Measurements from ENCODE around the gene UST.
A peak's percentile ranks its signal among the peaks of the same experiment; 100 is the strongest.
"Not testable (repeated sequence)": the region's sequence is repeated elsewhere in the genome, so short reads cannot be mapped to it uniquely, and the experiment has no call there.

UST gene

GRCh38 chr6:149031859-149032598, 285.2 kb downstream of the UST start:
- no peak for DNase-seq
- no peaks in the 10 kb centered on the region for H3K36me3 Mint-ChIP-seq (ENCODE audit: low read depth)
- peak overlapping the region; percentile 87 for H3K27ac Mint-ChIP-seq
- peaks cover 59% of the 10 kb centered on the region for H3K4me1 Mint-ChIP-seq
- H3K9me3 Mint-ChIP-seq, result no peaks in the 10 kb centered on the region
- H3K27me3 Mint-ChIP-seq (ENCODE audit: low read depth, poor library complexity), result peaks cover 3% of the 10 kb centered on the region
- no peak for TF ChIP-seq CTCF (IDR thresholded peaks at IDR 0.05)
- no peak overlapping the region for H3K4me3 Mint-ChIP-seq

- TF ChIP-seq CTCF (IDR thresholded peaks at IDR 0.05), result no peak
- DNase-seq, result no peak
- peaks cover 3% of the 10 kb centered on the region for H3K27me3 Mint-ChIP-seq (ENCODE audit: low read depth, poor library complexity)
Observed at GRCh38 chr6:149032599-149033405, 286.0 kb downstream of the UST start.

GRCh38 chr6:149033454-149033853, 286.6 kb downstream of the UST start:
- H3K4me3 Mint-ChIP-seq, result no peak overlapping the region
- H3K27me3 Mint-ChIP-seq (ENCODE audit: low read depth, poor library complexity), result peaks cover 3% of the 10 kb centered on the region
- no peak for TF ChIP-seq CTCF (IDR thresholded peaks at IDR 0.05)
- no peak overlapping the region for H3K27ac Mint-ChIP-seq
- H3K4me1 Mint-ChIP-seq, result peaks cover 73% of the 10 kb centered on the region
- H3K9me3 Mint-ChIP-seq, result no peaks in the 10 kb centered on the region
- H3K36me3 Mint-ChIP-seq (ENCODE audit: low read depth), result no peaks in the 10 kb centered on the region
- DNase-seq, result no peak

More at GRCh38 chr6:149032599-149033405, 286.0 kb downstream of the UST start:
- no peaks in the 10 kb centered on the region for H3K36me3 Mint-ChIP-seq (ENCODE audit: low read depth)
- peak overlapping the region; percentile 53 for H3K27ac Mint-ChIP-seq
- H3K4me3 Mint-ChIP-seq, result no peak overlapping the region
- H3K9me3 Mint-ChIP-seq, result no peaks in the 10 kb centered on the region
- peaks cover 66% of the 10 kb centered on the region for H3K4me1 Mint-ChIP-seq

GRCh38 chr6:149035766-149036165, 288.9 kb downstream of the UST start:
- H3K27ac Mint-ChIP-seq, result peak overlapping the region; percentile 99

GRCh38 chr6:149037051-149037671, 290.3 kb downstream of the UST start:
- peak; percentile 48 for DNase-seq
- Mint-ChIP-seq H3K4me3 (peak overlapping the region; percentile 65), H3K9me3 (no peaks in the 10 kb centered on the region), H3K27me3 (ENCODE audit: low read depth, poor library complexity) (peaks cover 3% of the 10 kb centered on the region), H3K27ac (peak overlapping the region; percentile 99), H3K4me1 (peaks cover 73% of the 10 kb centered on the region), H3K36me3 (ENCODE audit: low read depth) (peaks cover 16% of the 10 kb centered on the region)
- TF ChIP-seq CTCF (IDR thresholded peaks at IDR 0.05), result no peak

More at GRCh38 chr6:149035766-149036165, 288.9 kb downstream of the UST start:
- peaks cover 7% of the 10 kb centered on the region for H3K36me3 Mint-ChIP-seq (ENCODE audit: low read depth)
- peaks cover 3% of the 10 kb centered on the region for H3K27me3 Mint-ChIP-seq (ENCODE audit: low read depth, poor library complexity)
- TF ChIP-seq CTCF (IDR thresholded peaks at IDR 0.05), result no peak
- DNase-seq, result no peak
- H3K4me3 Mint-ChIP-seq, result no peak overlapping the region
- H3K9me3 Mint-ChIP-seq, result no peaks in the 10 kb centered on the region
- peaks cover 80% of the 10 kb centered on the region for H3K4me1 Mint-ChIP-seq

GRCh38 chr6:149039025-149039424, 292.2 kb downstream of the UST start:
- not testable (repeated sequence) for H3K4me3 Mint-ChIP-seq; H3K27ac Mint-ChIP-seq; H3K9me3 Mint-ChIP-seq; H3K27me3 Mint-ChIP-seq (ENCODE audit: low read depth, poor library complexity); DNase-seq
- H3K4me1 Mint-ChIP-seq, result peaks cover 56% of the 10 kb centered on the region
- peaks cover 20% of the 10 kb centered on the region for H3K36me3 Mint-ChIP-seq (ENCODE audit: low read depth)

All from nephron progenitor cell (in vitro differentiated cells).